GM19043 (cell line): ENCODE data around the gene MESP2.

Experiments
- ATAC-seq: cut with Tn5 transposase; IDR thresholded peaks from one replicate; pipeline ENCODE4 v1.9.1; 2021; ENCODE audit warnings: low read depth; ENCODE audit not compliant: unreplicated experiment

Gene MESP2

DNA sequence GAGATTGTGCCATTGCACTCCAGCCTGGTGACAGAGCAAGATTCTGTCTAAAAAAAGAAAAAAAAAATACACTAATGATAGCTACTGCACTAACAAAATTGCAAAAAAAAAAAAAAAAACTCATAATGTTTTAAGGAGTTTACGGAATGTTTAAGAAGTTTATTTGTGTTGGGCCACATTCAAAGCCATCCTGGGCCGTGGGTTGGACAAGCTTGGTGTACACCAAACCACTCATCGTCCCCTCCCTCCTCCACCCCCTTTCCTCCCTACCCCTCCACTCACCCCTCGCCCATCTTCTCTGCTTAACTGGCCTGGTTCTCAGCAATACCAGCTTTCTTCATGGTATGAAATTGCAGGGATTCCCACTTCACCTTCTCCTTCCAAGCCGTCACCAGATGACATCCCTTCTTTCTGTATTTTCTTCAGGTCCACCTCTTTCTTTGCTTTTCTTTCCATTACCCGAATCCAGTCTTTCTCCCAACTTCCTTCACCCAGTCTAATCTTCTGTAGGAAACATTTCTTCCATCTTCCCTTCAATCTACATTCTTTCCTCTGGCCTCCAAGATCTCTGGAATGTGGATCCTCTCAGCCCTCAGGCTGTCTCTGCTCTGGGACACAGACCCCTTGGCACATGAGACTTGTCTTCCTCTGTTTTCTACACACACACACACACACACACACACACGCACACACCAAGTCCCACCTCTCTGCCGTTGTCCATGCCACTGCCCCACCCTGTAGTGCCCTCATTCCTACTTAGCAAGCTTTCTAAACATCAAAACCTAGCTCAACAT is 21.6 kb upstream of the MESP2 start:
- no peak for ATAC-seq

DNA sequence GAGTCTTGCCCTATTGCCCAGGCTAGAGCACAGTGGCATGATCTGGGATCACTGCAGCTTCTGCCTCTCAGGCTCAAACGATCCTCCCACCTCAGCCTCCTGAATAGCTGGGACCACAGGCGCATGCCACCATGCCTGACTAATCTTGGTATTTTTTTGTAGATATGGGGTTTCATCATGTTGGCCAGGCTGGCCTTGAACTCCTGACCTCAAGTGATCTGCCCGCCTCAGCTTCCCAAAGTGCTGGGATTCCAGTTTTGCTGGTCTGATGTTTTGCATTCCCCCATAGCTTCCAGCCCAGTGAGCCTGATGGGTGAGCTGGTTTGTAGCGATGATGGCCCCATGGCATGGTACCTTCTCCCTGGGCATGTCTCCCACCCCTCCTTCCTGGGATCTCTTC is 20.4 kb upstream of the MESP2 start:
- ATAC-seq: no peak

DNA sequence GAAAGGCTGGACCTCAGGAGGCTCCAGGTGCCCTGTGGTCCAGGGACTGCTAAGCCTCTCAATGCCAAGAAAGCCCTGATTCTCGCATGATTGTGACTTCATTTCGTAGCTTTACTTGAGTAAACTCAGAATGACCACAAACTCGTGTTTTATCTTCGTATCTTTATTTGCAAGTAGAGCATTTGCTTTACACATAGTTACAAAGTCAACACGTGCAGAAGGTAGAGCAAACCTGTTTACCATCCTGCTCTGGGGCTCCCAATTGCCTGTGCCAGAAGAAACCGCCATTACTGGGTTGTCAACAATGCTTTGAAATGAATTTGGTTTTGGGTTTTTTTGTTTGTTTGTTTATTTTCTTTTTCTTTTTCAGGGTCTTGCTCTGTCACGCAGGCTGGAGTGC is 19.2 kb upstream of the MESP2 start:
- no peak for ATAC-seq

DNA sequence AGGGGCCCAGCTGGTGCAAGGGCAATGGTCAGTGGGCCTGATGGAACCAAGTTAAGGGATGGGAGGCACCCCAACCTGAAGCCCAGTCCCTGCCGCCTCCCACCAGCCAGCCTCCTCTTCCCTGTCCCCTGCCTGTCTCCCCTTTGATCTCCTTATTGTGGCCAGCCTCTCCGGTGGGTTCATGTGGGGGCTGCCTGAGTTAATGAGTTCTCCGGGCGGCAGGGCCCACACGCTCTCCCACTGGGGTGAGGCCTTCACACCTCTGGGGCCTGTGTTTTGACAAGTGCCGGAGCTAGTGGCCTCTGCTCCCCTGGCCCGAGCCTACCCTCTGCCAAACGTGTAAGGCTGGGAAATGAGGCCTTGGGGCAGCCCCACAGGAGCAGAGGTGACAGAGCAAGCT is 17.8 kb upstream of the MESP2 start:
- no peak for ATAC-seq

DNA sequence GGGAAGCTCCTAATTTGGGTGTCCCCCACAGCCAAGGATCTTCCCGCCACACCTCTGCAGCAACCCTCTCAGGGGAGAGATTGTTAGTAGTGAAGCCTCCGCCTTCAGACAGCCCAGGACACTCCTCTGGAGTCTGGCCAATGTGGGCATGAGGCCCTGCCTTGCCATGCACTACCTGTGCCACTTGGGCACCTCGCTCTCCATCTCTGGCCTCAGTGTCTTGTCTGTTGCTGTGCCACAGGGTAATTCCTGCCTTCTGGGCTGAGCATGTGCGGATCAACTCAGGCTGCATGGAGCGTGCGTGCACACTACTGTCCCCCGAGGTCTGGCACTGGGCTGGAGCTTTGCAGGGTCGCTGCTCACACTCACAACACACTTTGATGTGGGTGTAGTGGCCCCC is 17.2 kb upstream of the MESP2 start:
- no peak for ATAC-seq

DNA sequence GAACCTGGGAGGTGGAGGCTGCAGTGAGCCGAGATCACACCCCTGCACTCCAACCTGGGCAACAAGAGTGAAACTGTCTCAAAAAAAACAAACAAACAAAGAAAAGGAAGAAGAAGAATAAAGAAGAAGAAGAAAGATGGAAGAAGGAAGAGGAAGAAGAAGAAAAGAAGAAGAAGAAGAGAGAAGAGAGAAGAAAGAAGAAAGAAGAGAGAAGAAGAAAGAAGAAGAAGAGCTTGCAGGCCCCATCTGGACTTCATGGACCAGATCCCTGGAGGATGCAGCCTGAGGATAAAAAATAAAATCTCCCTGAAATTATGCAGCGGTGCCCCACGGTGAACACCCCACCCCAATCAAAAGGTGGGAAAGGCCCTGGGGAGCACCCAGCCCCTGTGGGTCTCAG is 16.3 kb upstream of the MESP2 start:
- no peak for ATAC-seq

DNA sequence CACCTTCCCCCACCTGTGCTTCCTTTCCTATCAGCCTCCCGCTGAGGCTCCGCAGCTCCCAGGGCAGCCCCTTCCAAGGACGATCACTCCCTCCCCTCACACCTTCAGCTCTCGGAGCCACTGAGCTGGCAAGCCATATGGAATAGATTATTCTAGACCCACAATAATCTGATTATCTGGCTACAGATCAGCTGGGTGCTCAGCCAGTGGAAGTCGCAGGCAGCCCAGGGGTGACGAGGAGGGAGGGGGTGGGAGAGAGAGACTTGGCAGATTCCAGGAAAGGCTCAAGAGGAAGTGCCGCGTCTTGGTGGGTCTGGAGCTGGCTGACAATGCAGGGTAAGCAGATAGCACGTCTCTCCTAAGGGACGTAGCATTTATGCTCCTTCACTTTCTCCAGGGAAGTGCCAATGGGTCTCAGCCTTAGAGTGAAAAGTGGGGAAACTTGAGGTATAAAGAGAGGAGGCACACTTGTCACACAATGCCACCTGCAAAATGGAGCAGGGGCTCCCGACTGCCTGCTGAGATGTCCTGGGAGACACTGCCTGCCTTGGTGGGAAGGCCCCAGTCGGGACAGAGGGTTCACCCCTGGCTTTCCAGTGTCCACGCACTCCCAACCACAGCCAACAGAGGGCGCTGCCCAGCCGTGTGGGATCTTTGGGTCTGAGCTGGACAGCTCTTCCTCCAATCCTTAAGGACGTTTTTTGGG is 15.7 kb upstream of the MESP2 start:
- no peak for ATAC-seq

DNA sequence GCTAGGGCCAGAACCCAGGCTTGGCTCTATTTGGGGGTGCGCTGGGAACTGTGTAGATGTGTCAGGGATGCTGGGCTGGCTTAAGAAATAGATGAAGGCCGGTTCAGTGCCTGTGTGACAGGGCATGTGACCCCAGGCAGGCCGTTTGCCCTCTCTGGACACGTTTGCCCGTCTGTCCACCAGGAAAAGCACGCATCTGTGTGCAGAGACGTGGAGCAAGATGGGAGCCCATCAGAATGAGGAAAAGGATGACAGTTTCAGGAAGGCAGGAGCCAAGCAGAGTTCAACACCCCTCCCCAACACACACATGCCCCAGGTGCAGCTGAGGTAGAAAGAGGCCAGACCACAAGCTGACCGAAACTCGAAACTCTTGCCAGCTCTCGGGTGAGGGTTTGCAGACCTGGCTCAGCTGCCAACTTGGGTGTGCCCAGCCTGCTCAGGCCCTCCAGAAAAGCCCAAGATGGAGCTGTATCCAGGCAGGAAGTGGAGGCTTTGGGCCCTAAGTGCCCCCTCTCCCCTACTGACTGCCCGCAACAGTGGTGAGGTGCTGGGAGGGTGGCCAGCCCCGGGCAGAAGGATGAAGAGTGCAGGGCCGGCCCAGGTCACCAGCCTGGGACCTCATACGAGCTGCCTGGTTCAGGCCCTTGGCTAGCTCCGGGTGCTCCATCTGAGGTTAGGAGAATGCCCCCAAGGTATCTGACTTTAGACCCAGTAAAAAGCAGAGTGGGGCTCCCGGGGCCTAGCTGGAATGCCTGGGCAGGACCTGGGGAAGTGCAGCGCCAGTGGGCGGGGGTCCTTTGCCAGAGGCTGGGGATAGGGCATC is 14.9 kb upstream of the MESP2 start:
- ATAC-seq: no peak

DNA sequence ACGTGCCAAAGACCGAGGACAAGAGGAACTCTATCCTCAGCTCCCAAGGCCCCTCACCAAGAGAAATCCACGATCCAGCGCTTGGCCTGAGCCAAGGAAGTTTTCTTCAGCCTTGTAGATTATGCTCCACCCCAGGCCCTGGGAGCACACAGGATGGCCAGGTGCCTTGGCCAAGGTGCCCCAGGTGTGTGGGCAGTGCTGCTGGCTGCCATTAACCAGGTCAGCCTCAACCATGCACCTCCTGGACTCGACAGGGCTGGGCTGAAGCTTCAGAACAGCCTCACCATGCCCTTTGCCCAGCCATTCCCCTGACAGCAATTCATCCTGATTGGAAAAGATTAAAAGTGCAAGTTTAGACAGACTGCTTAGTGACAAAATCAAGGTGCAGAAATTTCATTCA is 14.2 kb upstream of the MESP2 start:
- no peak for ATAC-seq

DNA sequence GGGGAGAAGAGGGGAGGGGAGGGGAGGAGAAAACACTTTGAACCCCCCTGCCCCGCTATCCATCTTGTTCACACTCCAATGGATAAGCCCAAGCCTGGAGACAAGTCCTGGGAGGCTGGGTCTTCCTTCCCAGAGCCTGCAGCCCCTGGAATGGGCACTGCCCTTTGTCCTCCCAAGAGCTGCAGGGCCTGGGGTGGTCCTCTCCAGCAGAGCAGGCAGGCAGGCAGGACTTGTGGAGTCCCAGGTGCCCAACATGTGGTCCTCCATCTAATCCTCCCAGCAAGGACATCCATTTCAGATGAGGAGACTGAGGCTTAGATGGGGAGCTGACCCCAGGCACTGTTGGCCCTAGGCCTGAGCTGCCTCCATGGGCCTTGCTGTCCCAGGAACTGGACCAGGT is 10.4 kb upstream of the MESP2 start:
- ATAC-seq: no peak

DNA sequence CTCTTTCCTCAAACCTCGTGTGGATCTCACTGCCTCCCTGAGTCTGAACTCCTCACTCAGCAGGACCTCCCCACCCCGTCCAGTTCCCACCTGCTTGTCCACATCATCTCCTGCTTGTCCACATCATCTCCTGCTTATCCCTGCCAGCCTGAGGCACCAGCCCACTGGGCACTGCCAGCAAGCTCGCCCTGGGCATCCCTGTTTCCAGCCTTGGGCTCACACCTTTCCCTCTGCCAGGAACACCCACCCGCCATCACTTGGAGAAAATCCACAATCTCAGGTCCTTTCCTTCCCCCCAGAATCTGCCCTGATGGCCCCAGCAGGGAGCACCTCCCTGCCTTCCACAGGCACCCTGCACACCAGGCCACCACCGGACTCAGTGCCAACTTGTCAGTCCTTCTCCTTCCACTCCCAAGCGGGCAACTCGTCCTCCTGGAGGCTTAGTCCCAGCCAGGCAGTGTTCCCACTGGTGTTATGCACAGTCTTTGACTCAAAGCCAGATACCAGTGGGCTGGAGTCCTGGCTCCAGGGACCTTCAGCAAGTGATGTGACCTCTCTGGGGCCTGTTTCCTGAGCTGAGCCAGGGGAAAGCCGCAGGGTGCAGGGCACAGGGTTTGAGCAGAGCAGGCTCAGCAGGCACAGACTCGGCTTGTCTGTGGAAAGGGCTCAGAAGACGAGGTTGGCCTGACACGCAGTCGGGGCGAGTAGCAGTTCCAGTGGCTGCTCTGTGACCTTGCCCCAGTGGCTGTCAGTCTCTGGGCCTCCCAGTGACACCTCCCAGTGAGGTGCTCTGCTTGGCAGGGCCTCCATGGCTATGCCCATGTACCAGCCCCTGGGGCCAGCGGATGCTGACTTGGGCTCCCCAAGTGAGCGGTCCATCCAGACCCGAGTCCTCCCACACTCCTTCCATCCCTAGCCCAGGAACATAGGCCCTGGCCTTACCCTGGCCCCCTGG is 9.5 kb upstream of the MESP2 start:
- ATAC-seq: no peak

DNA sequence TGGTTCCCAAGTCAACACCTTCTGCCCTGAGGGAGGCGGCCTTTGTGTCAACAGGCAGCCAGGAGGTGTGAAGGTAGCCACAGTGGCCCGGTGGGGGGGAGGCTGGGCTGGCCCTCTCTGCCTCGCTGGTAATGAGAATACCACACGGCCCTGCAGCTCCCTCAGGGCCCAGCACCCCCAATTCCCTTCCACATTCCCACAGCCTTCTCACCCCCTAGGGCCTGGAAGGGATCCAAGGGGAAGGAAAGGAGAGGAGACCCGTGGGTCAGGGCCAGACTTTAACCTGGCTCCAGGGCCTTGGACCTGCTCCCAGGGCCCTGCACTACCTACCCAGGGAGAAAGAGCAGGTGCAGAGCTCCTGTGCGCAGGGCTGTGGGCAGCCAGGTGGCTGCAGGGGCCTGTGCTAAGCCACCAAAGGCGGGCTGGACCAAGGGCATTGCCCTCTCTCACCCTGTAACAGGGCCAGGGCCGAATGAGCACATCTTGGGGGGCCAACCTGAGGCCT is 8.7 kb upstream of the MESP2 start:
- ATAC-seq: no peak

DNA sequence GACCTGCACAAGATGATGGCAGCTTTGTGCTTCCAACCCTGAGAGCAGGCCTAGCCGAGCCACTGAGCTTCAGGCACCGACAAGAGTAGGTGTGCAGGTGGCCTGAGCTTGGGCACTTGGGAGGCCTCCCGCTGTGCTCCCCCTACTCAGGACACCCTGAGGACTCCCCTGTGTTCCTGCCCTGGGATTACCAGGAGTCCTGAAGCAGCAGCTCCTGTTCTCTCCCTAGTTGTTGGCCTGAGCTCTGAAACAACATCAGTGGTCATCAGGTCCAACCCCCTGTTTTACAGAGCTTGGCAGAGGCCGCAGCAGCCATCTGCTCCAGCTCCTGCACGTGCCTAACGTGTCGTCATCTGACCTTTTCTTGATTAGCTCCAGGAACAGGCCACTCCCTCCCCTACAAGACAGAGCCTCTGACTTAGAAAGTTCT is 8.0 kb upstream of the MESP2 start:
- ATAC-seq: no peak

DNA sequence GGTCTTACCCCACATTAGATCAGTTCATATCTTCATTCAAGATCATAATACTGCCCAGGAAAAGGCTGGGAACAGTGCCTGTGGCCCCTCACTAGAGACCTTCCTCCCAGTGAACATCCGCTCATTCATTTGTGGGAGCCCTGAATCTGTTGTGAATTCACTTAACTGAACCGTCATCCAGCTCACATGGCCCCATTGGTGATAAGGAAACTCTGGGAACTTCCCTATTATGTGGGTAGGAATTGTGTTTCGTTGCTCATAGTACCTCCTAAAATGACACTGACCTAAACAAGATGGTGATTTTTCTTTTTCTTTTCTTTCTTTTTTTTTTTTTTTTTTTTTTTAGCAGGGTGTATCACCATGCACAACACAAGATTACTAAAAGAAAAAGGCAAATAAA is 6.8 kb upstream of the MESP2 start:
- ATAC-seq: no peak

DNA sequence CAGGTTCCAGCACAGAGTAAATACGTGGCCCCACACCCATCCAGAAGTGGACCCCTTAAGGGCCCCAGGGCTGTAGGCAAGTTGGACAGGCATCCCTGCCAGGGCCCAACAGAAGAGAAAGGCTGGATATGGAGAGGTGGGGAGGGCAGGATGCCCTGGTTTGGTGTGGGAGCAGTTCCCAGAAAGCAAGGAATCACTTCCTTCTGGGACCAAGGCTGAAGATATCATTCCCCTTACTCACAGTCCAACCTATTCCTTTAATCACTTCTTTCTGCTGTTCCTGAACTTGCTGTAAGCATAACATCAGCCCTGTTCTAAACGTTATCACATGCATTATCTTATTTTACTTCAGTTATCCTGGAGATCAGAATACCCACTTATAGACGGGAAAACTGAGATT is 6.1 kb upstream of the MESP2 start:
- no peak for ATAC-seq

DNA sequence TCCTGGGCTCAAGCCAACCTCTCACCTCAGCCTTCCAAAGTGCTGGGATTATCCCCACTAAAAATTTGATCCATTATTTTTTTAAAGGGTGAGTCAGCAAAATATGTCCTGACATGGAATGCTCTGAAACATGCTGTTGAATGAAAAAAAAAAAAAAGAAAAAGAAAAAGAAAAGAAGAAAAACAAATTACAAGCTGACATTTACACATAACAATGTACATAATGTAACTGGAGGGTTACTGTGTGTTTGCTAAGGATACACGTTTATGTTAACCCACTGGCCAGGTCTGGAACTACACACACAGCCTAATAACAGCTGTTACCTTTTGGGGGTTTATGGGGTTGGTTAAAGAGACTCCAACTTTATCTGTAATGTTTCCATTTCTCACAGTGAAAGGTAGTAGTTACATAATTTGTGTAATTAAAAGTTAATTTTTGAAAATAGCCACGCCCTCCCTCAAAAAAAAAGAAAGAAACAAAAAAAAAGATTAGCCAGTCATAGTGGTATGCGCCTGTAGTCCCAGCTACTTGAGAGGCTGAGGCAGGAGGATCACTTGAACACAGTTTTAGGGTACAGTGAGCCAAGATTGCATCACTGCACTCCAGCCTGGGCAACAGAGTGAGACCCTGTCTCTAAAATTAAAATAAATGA is 3.1 kb upstream of the MESP2 start:
- ATAC-seq: no peak

DNA sequence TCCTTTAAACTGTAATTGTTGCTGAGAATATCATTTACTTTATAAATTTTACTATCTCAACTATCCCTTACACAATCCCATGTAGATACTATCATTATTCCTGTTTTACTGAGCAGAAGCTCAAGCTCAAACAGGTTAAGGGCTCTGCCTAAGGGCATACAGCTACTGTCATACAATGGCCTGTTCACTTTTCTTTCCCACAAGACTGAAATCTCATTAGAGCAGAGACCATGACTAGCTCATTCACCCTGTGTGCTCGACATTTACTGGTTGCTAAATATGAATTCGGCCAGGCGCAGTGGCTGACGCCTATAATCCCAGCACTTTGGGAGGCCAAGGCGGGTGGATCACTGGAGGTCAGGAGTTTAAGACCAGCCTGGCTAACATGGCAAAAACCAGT is 1.6 kb upstream of the MESP2 start:
- no peak for ATAC-seq

DNA sequence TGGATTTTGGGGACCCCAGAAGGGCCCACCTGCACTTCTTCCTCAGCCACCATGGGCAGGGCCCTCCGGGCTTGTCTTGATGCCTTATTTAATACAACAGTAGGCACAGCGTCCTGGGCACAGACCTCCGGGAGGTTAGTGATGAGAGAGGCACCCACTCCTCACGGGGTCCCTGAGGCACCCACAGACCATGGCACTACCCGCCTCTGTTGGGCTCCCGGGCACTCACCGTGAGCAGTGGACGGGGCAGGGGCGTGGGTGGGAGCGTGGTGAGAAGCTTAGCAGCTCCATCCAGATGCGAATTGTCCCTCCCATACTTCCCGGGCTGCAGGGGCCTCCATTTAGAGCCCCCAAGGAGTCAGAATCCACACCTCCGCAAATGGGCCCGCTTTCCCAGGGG is 317 bp upstream of the MESP2 start:
- ATAC-seq: no peak

DNA sequence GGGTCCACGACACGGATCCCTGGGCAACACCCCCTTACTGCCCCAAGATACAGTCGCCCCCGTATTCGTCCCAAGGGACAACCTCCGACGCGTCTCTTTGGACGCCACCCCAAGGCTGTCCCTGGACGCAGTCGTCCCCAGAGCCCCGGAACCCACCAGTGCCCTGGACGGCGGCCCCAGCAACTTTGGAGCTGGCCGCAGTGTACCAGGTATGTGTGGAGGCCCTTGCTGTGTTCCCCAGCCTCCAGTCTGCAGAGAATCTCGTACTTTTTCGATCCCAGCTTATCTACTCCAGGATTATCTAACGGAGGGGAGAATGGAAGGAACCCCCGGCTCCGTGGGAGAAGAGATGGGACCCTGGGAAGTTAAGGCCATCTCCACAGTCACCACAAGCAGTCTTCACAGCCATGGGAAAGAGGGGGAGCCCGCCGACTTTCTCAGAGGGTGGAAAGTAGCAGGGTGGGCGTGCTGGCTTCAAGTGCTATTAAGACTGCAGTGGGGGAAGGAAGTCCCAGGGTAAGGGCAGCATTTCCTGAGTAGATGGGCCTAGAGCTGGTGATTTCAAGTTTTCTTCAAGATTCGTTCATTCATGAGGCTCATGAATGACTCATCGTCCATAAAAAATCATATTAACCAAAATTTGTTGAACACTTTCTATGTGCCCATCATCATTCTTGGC is 1.1 kb downstream of the MESP2 start:
- no peak for ATAC-seq
